ENCODE data around the gene TMEM132E.
"Not testable (repeated sequence)": the region's sequence is repeated elsewhere in the genome, so short reads cannot be mapped to it uniquely, and the experiment has no call there.

The TMEM132E gene, protein sequence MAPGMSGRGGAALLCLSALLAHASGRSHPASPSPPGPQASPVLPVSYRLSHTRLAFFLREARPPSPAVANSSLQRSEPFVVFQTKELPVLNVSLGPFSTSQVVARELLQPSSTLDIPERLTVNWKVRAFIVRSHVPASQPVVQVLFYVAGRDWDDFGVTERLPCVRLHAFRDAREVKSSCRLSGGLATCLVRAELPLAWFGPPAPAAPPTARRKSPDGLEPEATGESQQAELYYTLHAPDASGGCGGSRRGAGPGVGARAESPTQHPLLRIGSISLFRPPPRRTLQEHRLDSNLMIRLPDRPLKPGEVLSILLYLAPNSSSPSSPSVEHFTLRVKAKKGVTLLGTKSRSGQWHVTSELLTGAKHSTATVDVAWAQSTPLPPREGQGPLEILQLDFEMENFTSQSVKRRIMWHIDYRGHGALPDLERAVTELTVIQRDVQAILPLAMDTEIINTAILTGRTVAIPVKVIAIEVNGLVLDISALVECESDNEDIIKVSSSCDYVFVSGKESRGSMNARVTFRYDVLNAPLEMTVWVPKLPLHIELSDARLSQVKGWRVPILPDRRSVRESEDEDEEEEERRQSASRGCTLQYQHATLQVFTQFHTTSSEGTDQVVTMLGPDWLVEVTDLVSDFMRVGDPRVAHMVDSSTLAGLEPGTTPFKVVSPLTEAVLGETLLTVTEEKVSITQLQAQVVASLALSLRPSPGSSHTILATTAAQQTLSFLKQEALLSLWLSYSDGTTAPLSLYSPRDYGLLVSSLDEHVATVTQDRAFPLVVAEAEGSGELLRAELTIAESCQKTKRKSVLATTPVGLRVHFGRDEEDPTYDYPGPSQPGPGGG (N-terminal part only)

DNA sequence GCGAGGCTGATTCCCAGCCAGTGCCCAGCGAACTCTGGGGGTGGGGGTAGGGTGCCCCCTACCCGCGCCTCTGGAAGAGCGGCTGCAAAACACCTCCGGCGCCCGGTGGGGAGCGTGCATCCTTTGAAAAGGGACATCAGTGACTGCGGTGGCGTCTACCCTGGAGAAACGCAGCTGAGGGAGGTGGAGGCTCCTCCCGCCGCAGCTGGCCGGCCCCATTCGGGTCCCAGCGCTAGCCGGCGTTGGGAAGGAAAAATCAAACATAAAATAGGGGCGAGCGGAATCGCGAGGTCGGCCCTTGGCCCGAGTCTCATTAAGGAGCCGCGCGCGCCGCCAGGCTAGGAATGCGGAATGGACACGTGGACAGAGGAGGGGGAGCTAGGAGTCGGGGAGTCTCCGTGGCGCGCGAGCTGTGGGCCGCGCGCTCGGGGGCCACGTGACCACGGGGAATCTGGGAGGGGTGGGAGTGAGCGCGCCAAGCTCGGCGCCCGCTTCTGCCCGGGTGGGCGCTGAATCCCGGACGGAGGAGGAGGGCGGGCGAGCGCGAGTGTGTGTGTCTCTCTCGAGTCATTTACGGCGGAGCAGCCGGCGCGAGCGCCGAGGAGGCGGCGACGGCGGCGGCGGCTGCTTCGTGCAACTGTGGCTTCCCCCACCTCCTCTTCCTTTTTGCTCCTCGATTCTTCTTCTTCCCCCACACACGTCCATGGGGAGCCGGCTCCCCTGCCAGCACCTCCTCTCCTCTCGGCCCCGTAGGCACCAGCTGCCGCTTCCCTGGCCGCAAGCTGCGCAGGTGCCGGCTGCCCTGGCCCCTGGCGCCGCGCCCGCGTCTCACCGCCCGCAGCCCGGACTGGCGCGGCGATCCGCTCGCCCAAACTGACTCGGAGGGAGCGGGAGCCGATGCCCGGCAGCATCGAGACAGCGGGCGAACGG, at the start of gene TMEM132E:
TSS of gene TMEM132E (plus strand) at position 566 of the 930 bp plus-strand sequence. CDS start 1,495 bp downstream, outside the sequence.
- peak within 1 kb of the TSS; percentile 30 for H3K4me3 ChIP-seq (ENCODE audit: low read depth, low read length)

DNA sequence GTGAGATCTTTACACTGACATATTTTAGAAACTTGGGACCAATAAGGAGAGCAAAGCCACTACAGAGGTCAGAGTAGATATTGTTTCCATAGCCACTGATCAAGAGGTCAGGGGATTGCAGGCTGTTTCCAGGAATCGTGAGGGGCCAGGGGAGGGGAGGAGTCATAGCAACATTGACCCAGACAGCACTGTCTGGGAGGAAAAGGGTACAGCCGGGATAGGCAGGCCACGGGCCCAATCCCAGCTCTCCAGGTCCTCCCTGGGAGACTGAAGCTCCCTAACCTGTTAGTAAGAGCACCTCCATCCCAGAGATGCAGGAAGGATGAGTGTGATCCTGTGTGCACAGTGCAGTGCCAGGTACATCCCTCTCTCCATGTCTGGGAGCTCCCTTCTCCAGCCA, 48.5 kb upstream of the TMEM132E start:
- no peak overlapping the region for H3K4me3 ChIP-seq (ENCODE audit: low read depth, low read length)

DNA sequence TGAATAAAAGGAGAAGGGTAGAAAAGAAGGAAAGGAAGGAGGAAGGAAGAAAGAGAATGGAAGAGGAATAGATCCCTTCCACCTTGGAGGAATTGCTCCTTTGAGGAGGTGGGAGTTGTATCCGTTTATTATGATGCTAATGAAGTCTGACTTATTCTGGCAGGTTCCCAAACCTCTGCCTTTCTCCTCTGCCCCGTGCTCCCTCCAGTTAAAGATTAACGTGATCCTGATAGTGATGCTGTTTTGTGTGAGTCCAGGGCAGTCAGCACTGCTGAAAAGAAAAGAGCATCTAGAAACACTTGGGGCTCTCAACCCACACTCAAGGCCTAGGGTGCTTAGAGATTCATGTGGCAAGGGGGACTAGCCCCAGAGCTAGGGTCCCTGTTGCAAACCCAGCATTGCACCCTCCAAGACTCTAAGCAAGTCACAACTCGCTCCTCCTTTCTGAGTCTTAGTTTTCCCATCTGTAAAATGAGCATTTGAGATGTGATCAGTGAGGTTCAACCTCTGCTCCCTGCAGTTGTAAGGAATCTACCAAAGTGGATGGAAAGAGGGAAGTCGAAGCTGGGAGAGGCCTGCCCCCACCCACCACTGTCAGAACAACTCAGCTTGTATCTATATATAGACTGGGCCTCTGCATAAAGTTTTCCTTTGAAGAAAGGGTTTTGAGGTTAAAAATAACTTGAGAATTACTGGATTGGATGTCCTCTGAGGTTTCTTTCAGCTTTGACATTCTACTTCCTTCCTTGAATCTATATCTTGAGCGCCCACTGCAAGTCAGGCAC, 46.9 kb upstream of the TMEM132E start:
- no peak overlapping the region for H3K4me3 ChIP-seq (ENCODE audit: low read depth, low read length)

DNA sequence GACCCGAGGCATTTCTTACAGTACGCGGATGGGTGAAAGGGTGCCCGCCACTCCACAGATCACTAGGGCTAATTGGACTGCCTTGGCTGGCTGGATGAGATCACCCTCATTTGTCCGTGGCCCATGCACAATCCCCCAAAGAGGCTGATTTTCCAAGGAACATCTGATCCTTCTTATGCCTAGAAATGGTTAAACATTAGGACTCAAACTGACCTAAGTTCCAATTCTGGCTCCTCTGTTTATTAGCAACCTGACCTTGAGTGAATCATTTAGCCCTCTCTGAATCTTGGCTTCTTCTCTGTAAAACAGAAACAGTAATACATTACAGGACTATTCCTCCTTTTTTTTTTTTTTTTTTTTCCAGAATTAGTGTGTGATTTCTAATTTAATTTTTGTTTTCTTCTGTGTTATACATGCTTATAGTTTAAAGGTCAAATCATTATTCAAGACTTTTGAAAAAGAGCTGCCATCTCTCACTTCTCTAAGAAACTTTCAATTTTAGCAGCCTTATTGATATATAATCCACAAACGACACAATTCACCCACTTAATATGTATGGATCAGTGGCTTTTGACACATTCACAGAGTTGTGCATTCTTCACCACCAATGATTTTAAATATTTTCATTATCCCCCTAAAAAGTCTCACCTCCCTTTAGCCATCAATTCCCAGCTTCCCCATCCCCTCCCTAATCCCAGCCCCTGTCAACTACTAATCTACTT, 45.4 kb upstream of the TMEM132E start:
- H3K4me3 ChIP-seq (ENCODE audit: low read depth, low read length): no peak overlapping the region

DNA sequence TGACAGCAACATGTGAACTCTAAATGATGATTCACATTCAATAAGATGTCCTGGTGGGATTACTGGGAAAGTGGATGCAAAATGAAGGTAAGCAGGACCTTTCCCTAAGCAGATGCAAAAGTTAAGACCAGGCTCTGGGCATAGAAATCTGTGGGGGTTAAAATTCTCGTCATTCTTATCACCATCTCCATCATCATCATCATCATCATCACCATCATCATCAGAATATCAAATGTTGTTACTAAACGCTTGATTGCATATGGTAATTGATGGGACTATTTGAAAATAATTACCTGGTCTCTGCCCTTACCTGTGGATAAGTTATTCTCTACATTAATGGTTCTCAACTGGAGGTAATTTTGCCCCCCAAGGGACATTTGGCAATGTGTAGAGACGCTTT, 41.9 kb upstream of the TMEM132E start:
- no peak overlapping the region for H3K4me3 ChIP-seq (ENCODE audit: low read depth, low read length)

DNA sequence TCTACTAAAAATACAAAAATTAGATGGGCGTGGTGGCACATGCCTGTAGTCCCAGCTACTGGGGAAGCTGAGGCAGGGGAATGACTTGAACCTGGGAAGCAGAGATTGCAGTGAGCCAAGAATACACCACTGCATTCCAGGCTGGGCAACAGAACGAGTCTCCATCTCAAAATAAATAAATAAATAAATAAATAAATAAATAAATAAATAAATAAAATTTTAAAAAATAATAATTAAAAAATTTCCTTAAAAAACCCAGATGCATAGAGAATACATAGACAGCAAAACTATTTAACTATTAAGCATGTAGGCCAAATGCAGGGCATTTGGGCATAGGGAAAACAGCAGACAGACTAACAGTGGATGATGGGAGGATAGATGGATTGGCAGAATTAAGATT, 40.8 kb upstream of the TMEM132E start:
- not testable (repeated sequence) for H3K4me3 ChIP-seq (ENCODE audit: low read depth, low read length)

DNA sequence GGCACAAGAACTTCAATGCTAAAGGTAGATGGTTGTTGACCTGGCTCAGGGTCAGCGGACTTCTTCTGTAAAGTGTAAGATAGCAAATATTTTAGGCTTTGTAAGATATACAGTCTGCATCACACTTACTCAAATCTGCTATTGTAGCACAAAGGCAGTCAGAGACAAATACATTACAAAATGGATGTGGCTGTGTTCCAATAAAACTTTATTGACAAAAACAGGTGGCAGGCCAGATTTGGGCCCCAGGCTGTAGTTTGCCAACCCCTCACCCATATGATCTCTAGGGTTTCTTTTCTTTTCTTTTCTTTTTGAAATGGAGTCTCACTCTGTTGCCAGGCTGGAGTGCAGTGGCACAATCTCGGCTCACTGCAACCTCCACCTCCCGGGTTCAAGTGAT, 39.5 kb upstream of the TMEM132E start:
- no peak overlapping the region for H3K4me3 ChIP-seq (ENCODE audit: low read depth, low read length)

DNA sequence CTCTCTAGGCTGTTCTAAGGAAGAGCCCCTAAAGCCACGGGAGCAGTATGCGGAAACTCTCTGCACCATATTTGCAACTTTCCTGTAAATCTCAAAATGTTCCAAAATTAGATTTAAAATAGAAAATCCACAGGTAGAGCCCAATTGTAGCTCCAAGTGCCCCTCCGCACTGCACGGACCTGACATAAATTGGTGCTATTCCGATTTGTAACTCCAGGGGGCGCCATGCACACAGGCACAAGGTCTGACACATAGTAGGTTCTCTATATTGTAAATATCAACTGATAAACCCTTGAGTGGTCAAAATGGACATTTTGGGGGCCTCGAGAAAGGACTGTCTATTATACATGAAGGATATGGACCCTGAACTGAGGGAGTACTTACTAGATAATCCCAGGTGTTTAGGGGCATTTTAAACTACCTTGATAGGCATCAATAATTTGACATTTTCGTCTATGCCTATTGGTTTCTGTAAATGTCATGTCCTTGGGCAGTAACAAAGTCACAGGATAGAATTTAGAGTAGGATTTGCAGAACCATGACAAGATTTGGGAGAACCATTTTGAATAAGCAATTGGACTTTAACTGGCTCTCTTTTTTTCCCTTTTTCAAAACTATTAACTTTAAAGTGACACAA, 36.6 kb upstream of the TMEM132E start:
- H3K4me3 ChIP-seq (ENCODE audit: low read depth, low read length): no peak overlapping the region

DNA sequence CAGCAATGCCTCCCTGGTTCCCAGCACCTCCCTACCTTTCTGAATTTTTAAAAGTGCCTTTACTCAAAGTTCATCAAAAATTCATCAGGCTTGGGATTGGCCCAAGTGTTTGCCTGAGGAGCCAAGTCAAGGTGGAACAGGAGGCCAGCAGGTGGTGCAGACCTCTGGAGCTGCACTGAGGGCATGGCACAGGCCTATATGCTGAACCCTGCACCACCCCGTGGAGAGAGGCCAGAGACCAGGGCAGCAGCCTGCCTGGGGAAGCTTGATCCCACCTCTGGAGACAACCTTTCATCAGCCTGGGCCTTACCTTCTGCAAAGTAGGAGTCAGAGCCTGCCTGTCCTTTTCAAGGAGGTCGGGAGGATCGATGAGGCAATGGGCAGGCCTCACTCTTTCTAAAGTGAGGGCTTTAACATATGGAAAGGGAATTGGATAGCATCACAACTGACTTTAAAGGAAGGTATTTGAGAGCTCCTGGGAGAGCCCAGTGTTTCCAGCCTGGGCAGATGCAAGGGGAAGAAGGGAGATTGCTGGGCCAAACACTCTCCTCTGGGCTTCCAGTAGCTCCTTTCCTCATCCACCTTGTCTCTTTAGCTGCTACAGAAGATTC, 31.8 kb upstream of the TMEM132E start:
- H3K4me3 ChIP-seq (ENCODE audit: low read depth, low read length): no peak overlapping the region

DNA sequence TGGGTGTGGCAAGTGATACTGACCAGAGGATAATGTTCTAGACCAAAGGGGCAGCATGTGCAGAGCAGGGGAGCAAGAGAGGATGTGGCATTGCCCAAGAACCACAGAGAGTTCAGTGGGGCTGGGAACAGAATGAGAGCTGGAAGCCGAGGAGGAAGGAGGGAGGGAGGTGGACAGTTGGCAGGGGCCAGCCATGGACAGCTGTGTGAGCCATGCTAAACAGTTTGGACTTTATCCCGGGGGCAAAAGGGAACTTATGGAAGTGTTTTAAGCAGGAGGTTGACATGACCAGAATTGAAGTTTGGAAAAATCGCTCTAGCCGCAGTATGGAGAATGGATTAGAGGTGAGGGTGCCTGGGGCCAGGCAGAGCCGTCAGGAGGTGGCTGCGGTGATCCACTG, 29.4 kb upstream of the TMEM132E start:
- no peak overlapping the region for H3K4me3 ChIP-seq (ENCODE audit: low read depth, low read length)

DNA sequence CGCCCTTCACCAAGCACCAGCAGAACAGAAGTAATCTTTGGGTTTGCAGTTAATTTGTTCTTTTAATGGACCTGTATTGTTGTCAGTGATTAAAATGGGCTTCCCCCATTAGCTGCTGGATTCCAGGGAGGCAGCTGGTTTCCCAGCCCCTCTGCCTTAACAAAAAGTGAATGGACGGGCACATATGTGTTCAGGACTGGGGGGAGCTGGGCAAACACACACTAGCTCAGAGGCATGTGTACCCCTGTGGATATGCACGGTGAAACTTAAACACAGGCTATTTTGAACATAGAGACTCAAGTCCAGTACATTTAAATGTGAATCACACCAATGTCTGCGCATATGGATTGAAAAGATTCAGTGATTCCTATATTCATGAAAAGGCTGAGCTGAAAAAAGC, 25.5 kb upstream of the TMEM132E start:
- no peak overlapping the region for H3K4me3 ChIP-seq (ENCODE audit: low read depth, low read length)

DNA sequence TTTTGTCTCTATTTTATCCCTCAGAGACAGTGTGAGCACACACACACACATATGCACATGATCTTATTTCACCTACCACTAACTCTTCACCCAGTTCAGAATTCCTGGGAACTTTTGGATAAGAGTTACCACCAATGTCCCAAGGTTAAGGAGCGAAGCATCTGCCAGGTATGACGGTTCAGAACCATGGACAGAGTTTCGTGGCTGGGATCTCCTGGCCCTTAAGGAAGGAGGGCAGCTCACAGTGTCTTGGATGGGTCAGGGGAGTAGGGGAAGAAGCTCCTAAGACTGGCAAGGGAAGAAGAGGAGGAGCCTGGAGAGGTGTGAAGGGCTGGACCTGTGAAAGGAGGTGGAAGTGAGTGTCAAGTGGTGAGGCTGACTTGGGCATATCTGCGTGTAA, 23.0 kb upstream of the TMEM132E start:
- H3K4me3 ChIP-seq (ENCODE audit: low read depth, low read length): no peak overlapping the region

DNA sequence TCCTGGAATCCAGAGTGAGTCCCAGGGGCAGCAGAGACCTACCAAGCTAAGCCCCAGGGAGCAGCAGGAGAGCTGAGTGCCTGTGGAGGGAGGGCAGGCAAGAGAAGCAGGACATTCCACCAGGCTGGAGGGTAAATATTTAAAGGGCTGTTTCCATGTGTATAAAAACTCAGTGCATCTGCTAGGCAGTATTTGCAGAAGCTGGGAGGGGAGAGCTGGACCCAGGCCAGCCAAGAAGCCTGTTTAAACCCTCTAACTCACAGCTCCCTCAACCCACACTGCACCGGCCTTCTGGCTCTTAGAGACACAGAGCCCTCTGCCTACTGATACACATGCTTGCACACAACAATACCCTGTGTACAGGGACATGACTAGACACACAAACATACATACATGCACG, 22.5 kb upstream of the TMEM132E start:
- no peak overlapping the region for H3K4me3 ChIP-seq (ENCODE audit: low read depth, low read length)

DNA sequence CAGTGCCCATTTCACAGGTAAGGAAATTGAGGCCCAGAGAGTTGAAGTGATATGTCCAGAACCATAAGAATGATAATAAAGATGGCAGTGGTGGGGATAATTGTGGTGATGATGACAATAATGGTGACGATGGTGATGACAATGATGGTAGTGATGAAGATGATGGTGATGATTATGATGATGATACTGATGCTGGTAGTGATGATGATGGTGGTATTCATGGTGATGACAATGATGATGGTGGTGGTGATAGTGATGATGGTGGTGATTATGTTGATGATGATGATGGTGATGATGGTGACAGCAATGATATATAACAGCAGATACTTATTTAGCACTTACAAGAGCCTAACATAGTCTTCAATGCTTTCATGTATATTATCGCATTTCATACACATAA, 18.1 kb upstream of the TMEM132E start:
- no peak overlapping the region for H3K4me3 ChIP-seq (ENCODE audit: low read depth, low read length)

DNA sequence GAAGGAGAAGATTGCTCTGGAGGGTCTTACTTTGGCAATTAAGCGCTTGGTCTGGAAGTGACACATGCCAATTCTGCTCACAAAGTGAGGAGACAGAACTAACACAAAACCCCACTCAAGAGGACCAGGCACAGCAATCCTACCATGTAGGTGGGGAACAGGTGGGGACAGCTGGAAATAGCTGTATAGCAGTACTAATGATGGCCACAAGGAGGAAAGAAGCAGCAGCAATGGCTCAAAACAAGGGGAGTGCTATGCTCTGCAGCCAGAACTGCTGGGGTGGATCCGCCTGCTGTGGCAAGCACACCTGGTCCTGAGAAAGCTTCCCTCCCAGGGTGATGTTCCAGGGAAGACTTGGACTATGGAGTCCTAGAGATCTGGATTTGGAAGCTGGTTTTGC, 17.0 kb upstream of the TMEM132E start:
- no peak overlapping the region for H3K4me3 ChIP-seq (ENCODE audit: low read depth, low read length)

DNA sequence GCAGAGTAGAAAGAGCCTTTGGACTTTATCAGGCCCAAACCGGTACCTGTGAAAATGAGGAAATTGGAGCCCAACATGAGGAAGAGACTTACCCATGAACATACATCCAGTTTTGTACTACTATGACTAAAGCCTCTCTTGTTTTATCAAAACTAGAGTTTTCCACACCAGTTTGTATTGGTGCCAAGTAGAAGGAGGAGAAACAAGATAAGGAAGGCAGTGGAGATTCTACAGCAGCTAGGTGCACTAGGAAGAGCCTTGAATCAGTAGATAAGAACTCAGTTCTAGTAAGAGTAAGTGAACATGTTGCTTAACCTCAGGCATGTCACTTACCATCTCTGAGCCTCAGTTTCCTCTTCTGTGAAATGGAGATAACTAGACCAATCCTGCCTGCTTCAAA, 13.7 kb upstream of the TMEM132E start:
- H3K4me3 ChIP-seq (ENCODE audit: low read depth, low read length): no peak overlapping the region

DNA sequence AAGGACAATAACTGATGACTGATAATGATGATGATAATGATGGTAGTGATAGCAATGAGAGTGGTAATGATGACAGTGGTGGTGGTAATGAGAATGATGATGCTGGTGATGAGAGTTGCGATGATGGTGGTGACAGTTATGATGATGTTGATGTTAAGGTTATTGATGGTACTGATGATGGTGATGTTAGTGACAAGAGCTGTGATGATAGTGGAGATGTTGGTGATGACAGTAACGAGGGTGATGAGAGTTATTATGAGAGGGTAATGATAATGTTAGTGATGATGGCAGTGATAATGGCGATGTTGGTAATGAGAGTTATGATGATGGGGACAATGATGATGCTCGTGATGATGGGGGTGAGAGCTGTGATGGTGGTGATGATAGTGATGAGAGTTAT, 13.2 kb upstream of the TMEM132E start:
- H3K4me3 ChIP-seq (ENCODE audit: low read depth, low read length): no peak overlapping the region

DNA sequence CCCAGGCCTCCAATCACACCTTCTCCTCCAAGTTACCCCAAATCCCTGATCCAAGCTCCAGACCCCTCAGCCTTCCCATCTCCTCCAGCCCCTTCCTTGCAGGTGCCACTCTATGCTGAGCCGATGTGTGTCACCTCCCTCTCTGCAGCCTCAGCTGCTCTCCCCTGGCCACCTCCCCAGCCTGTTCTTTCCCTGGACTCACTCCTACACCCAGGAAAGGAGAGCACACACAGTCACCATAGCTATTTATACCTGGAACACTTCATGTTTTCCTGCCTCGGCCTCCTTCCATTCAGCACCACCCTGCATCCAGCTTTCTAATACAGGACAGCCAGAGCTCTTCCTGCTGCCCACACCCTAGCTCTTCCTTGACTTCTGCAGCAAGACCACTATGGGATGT, 12.5 kb upstream of the TMEM132E start:
- H3K4me3 ChIP-seq (ENCODE audit: low read depth, low read length): no peak overlapping the region

Data from iPS-11a (cell line).